Duodenal mucosa (tissue), 2 donors: ENCODE measurements around the gene NTN3.

ENCODE experiments used
- H3K27ac ChIP-seq: one replicate; pipeline ENCODE4 v1.7.0; 2013; ENCODE audit warnings: low read depth, low read length
- H3K27me3 ChIP-seq, 2 donors: one replicate each; pipeline ENCODE4 v1.7.0; 2013; ENCODE audit warnings: low read length in 2 of 2, control low read depth in 1 of 2; ENCODE audit not compliant: insufficient read depth in 2 of 2, control insufficient read depth in 1 of 2
- H3K36me3 ChIP-seq, 2 donors: one replicate each; pipeline ENCODE4 v1.7.0; 2013; ENCODE audit warnings: low read length in 2 of 2, control low read depth in 1 of 2; ENCODE audit not compliant: insufficient read depth in 2 of 2, control insufficient read depth in 1 of 2
- H3K4me1 ChIP-seq, 2 donors: one replicate each; pipeline ENCODE4 v1.7.0; 2013; ENCODE audit warnings: low read length in 2 of 2, control low read depth in 1 of 2; ENCODE audit not compliant: insufficient read depth in 2 of 2, control insufficient read depth in 1 of 2
- H3K4me3 ChIP-seq, 2 donors: one replicate each; pipeline ENCODE4 v1.7.0; 2013; ENCODE audit warnings: low read length in 2 of 2, low read depth in 1 of 2
- H3K9ac ChIP-seq, 2 donors: one replicate each; pipeline ENCODE4 v1.7.0; 2013; ENCODE audit warnings: low read length in 2 of 2, low read depth in 1 of 2
- H3K9me3 ChIP-seq, 2 donors: one replicate each; pipeline ENCODE4 v1.7.0; 2013; ENCODE audit warnings: low read length in 2 of 2, control low read depth in 1 of 2; ENCODE audit not compliant: control insufficient read depth in 1 of 2

The NTN3 gene

DNA sequence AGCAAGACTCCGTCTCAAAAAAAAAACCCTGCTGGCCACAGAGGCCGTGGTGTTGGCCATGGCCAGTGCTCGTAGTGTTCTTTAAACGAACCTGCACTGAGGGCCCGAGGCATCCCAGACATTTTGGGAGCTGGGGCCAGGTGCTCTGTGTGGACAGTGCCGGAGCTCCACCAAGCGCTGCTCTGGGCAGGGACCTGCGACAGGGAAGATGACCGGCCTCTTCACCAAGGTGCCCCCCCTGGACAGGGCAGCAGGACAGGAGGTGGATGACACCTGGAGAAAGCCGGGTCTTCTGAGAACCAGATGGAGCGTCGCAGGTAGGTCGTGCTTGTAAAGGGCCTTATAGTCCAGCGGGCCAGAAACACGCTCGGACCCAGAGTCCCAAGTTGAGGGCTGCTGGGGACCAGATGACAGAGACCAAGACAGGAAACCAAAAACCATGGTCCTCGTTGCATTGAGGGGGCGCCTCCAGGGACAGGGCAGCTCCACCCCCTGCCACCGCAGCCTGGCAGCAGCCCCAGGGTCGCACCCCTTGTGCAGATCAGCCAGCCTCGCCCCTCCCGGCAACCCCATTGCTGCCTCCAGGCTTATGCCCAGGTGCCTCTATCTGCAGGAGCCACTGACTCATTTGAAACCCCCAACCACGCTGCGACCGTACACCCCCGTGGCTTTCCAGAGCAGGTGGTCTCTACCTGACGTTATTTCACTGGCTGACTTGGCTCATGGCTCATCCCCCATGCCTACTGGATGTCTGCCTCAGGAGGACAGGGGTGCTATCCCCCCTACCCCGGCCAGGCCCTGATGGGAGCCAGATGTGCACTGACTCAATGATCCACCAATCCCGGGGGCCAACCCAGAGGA is 4.2 kb upstream of the NTN3 start:
- peak overlapping the region in 1 of 2 donors; percentile 54 for H3K4me3 ChIP-seq
- H3K9me3 ChIP-seq: no peaks in the 10 kb centered on the region
- no peak overlapping the region for H3K27ac ChIP-seq
- H3K9ac ChIP-seq: no peak overlapping the region
- H3K36me3 ChIP-seq: no peaks in the 10 kb centered on the region
- peaks cover 23 to 40% of the 10 kb centered on the region in 2 donors for H3K27me3 ChIP-seq
- peaks cover 2 to 7% of the 10 kb centered on the region in 2 donors for H3K4me1 ChIP-seq

DNA sequence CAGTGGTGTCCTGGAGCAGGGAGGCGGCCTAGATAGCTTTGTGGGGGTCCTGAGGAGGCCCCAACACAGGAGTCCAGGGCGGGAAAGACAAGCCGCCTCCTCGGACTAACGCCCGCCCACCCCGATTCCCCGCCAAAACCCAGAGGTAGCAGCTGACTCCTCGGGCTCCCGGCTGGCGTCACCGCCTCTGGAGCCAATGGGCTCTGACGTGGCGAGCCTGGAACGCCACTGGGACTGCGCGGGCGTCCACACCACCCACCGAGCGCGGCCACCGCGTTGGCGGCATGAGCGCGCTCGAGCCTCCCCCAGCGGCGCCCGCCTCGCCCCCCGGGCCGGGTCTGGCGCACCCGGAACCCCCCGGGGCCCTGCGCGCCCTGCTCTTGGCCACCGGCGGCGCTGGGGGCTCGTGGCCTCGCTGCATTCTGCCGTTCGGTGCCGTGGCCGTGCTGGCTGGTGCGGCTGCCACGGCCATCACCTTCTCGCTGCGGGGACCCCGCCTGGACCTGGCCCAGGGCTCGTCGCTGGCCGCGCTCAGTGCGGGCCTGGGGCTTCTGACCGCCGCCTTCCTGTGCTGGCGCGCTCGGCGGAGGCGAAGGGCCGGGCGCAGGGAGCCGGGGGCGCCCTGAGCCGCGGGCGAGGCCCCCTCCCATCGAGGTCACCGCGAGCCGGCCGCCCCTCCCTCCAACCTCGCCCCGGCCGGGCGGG is 3.4 kb upstream of the NTN3 start:
- Histone ChIP-seq H3K4me1 (peaks cover 4 to 7% of the 10 kb centered on the region in 2 donors), H3K27ac (no peak overlapping the region), H3K4me3 (peak overlapping the region; percentile 40 to 54), H3K27me3 (peaks cover 31 to 48% of the 10 kb centered on the region in 2 donors), H3K9me3 (no peaks in the 10 kb centered on the region), H3K36me3 (no peaks in the 10 kb centered on the region), H3K9ac (no peak overlapping the region)

DNA sequence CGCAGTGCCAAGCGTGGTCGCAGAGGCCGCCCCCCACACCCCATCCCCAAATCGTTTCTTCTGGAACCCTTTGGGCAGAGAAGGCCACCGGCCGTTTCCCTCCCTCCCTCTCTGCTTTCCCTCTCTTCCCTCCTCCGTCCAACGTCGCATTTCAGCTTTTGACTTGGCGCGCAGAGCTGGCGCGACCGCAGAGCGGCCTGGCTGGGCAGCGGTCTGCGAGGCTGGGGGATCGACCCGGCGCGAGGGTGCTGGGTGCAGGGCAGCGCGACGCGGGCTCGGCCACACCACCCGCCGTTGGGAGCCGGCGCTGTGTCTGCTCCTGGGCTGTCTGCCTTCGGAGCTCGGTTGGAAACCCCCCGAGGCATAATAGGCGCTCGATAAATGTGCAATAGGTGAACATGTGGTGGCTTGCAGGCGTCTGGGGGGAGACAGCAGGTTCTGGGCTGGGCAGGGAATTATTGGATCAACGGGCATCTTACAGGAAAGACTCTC is 2.8 kb upstream of the NTN3 start:
- H3K27ac ChIP-seq: no peak overlapping the region
- peak overlapping the region; percentile 40 to 54 for H3K4me3 ChIP-seq
- H3K27me3 ChIP-seq: peaks cover 37 to 54% of the 10 kb centered on the region in 2 donors
- H3K36me3 ChIP-seq: no peaks in the 10 kb centered on the region
- no peak overlapping the region for H3K9ac ChIP-seq
- peaks cover 4 to 7% of the 10 kb centered on the region in 2 donors for H3K4me1 ChIP-seq
- no peaks in the 10 kb centered on the region for H3K9me3 ChIP-seq

DNA sequence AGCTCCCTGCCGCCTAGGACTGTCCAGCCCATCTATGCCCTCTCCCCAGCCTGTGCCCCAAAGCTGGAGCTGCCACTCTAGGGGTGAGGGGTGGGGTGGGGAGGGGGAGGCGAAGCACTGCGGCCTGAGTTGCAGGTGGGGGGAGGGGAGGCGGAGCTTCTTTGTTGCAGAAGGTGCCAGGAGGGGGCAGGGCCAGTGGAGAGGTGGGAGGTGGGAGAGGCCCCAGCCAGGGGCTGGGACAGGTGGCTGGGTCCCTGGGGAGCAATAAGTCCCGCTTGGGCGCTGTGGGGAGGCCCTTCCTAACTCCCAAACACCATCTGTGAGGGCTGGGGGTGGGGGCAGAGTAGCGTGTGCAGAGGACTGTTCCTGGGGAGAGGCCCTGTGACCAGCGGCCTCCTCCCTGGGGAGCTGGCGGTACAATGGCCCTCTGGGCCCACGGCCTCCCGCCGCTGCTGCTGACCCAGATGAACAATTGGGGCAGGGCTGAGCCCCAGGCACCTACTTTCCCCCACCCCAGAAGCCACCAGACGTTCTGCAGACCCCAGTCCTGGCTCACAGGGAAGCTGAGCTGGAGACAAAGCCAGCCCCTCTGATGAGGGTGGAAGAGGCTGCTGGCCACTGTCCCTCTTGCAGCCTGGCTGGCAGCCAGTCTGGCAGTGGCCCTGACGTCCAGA is 2.2 kb upstream of the NTN3 start:
- H3K9ac ChIP-seq: no peak overlapping the region

DNA sequence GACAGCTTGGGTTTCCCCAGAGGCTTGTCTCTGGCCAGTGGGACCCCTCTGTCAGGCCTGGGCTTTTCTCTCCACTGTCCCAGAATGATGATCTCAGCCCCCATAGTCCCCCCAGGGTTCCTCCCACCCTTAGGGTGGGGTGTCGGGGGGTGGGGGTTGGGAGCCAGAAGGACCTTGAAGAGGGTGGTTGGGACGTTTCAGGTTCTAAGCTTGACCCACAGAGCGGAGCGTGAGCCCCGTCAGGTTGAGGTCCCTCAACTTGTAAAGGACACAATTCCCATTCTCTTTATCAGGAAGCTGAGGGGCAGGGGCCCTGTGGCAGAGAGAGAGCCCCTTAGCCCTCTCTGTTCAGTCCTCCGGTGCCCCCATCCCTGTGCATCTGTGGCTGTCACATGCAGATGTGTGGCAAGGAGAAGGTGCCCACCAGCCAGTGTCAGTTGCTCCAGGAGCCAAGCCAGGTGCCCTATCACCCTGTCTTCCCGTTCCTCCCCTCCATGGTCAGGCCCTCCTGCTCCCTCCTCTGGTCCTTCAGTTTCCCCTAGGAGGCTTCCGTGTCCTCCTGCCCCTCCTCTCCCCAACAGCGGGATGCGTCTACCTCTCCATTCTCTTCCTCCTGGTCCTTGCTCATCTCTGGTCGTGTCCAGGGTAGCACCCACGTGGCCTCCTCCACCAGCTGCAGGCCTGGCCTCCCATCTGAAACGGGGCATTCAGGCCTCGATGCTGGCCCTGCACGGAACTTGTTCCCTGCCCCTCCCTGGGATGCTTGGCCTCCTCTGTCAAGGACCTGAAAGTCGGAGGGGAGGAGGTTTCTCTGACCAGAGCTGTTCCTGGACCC is 1.5 kb upstream of the NTN3 start:
- no peak overlapping the region for H3K27ac ChIP-seq
- no peaks in the 10 kb centered on the region for H3K9me3 ChIP-seq
- no peak overlapping the region for H3K9ac ChIP-seq
- peaks cover 39 to 56% of the 10 kb centered on the region in 2 donors for H3K27me3 ChIP-seq
- H3K4me3 ChIP-seq: no peak overlapping the region
- H3K4me1 ChIP-seq: peaks cover 7 to 9% of the 10 kb centered on the region in 2 donors
- H3K36me3 ChIP-seq: no peaks in the 10 kb centered on the region

More for the DNA sequence above, 2.2 kb upstream of the NTN3 start:
- peak overlapping the region in 1 of 2 donors; percentile 40 for H3K4me3 ChIP-seq
- peaks cover 39 to 56% of the 10 kb centered on the region in 2 donors for H3K27me3 ChIP-seq
- H3K36me3 ChIP-seq: no peaks in the 10 kb centered on the region
- no peaks in the 10 kb centered on the region for H3K9me3 ChIP-seq
- H3K4me1 ChIP-seq: peaks cover 4 to 7% of the 10 kb centered on the region in 2 donors
- no peak overlapping the region for H3K27ac ChIP-seq

DNA sequence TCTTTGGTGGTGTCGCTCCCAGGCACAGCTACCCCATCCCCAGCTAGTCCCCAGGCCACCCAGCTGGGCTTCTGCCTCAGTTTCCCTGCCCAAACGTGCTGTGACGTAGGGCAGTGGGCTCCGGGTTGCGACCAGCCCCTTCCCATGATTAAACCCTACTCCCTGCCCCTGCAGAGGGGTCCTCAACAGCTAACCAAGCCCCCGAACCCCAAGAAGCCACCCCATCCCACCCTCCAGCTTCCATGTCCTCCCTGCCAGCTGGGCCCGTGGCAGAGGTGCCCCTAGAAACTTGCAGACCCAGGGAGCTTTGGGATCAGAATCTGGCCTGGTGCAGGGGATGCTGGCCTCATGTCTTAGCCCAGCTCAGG is 879 bp upstream of the NTN3 start:
- Histone ChIP-seq H3K9me3 (no peaks in the 10 kb centered on the region), H3K4me3 (no peak overlapping the region), H3K4me1 (peaks cover 7 to 9% of the 10 kb centered on the region in 2 donors), H3K9ac (no peak overlapping the region), H3K27ac (no peak overlapping the region), H3K36me3 (no peaks in the 10 kb centered on the region), H3K27me3 (peaks cover 39 to 56% of the 10 kb centered on the region in 2 donors)

GRCh38 chr16:2470603-2471015 is 488 bp upstream of the NTN3 start:
- no peak overlapping the region for H3K27ac ChIP-seq
- no peak overlapping the region for H3K9ac ChIP-seq
- no peak overlapping the region for H3K4me3 ChIP-seq
- peaks cover 39 to 56% of the 10 kb centered on the region in 2 donors for H3K27me3 ChIP-seq
- H3K9me3 ChIP-seq: no peaks in the 10 kb centered on the region
- no peaks in the 10 kb centered on the region for H3K36me3 ChIP-seq
- peaks cover 7 to 9% of the 10 kb centered on the region in 2 donors for H3K4me1 ChIP-seq

DNA sequence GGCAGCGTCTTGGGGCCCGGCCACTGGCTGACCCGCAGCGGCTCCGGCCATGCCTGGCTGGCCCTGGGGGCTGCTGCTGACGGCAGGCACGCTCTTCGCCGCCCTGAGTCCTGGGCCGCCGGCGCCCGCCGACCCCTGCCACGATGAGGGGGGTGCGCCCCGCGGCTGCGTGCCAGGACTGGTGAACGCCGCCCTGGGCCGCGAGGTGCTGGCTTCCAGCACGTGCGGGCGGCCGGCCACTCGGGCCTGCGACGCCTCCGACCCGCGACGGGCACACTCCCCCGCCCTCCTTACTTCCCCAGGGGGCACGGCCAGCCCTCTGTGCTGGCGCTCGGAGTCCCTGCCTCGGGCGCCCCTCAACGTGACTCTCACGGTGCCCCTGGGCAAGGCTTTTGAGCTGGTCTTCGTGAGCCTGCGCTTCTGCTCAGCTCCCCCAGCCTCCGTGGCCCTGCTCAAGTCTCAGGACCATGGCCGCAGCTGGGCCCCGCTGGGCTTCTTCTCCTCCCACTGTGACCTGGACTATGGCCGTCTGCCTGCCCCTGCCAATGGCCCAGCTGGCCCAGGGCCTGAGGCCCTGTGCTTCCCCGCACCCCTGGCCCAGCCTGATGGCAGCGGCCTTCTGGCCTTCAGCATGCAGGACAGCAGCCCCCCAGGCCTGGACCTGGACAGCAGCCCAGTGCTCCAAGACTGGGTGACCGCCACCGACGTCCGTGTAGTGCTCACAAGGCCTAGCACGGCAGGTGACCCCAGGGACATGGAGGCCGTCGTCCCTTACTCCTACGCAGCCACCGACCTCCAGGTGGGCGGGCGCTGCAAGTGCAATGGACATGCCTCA is 773 bp downstream of the NTN3 start:
- no peak overlapping the region for H3K4me3 ChIP-seq
- H3K9ac ChIP-seq: no peak overlapping the region
- no peaks in the 10 kb centered on the region for H3K36me3 ChIP-seq
- no peak overlapping the region for H3K27ac ChIP-seq
- H3K4me1 ChIP-seq: peaks cover 13 to 15% of the 10 kb centered on the region in 2 donors
- H3K27me3 ChIP-seq: peaks cover 39 to 55% of the 10 kb centered on the region in 2 donors
- H3K9me3 ChIP-seq: no peaks in the 10 kb centered on the region

DNA sequence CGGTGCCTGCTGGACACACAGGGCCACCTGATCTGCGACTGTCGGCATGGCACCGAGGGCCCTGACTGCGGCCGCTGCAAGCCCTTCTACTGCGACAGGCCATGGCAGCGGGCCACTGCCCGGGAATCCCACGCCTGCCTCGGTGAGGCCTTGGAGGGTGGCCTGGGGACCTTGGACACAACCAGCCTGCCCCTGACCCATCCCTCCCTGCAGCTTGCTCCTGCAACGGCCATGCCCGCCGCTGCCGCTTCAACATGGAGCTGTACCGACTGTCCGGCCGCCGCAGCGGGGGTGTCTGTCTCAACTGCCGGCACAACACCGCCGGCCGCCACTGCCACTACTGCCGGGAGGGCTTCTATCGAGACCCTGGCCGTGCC is 1.4 kb downstream of the NTN3 start:
- Histone ChIP-seq H3K27me3 (peaks cover 39 to 50% of the 10 kb centered on the region in 2 donors), H3K36me3 (no peaks in the 10 kb centered on the region), H3K9me3 (no peaks in the 10 kb centered on the region), H3K4me3 (no peak overlapping the region), H3K4me1 (peaks cover 13 to 15% of the 10 kb centered on the region in 2 donors), H3K27ac (no peak overlapping the region), H3K9ac (no peak overlapping the region)
